Measurements from ENCODE around the gene TMEM238.

DNA sequence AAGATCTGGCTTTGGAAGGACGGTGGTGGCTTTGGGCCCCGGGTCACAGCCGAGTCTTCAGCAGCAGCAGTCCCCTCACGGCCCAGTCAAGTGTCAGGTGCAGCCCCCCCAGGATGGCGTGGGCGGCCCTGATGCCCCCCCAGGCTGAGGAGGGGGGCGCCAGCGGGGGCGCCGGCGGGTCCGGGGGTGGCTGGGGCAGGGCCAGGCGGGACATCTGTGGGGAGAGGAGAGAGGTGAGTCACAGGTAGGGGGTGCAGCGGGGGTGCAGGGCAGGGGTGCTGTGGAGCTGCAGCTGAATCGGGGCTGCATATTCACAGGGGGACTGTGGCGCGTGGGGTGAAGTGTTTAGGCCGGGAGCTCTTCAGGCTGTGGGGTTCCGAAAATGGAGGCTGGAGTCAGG is 18.1 kb downstream of the TMEM238 start:
- TF ChIP-seq, protein P1, sequence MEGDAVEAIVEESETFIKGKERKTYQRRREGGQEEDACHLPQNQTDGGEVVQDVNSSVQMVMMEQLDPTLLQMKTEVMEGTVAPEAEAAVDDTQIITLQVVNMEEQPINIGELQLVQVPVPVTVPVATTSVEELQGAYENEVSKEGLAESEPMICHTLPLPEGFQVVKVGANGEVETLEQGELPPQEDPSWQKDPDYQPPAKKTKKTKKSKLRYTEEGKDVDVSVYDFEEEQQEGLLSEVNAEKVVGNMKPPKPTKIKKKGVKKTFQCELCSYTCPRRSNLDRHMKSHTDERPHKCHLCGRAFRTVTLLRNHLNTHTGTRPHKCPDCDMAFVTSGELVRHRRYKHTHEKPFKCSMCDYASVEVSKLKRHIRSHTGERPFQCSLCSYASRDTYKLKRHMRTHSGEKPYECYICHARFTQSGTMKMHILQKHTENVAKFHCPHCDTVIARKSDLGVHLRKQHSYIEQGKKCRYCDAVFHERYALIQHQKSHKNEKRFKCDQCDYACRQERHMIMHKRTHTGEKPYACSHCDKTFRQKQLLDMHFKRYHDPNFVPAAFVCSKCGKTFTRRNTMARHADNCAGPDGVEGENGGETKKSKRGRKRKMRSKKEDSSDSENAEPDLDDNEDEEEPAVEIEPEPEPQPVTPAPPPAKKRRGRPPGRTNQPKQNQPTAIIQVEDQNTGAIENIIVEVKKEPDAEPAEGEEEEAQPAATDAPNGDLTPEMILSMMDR (IDR thresholded peaks at IDR 0.05; ENCODE audit: insufficient read depth, low read length, poor library complexity, severe bottlenecking), result no peak
- no peak for TF ChIP-seq EZH2phosphoT487 (conservative IDR thresholded peaks at IDR 0.05; ENCODE audit: low read length)

Data from SU-DHL-6 (cell line).